ENCODE results near the gene GMEB2. TPM values are rescaled to one million over a fixed set of nuclear protein-coding genes. Genes with fewer than 3 reads are reported as not detected.

GMEB2 gene
- polyA plus RNA-seq, 1 of the 3 experiments (the other 2 are of a cell fraction) = 6.5 TPM

- TF ChIP-seq PBX3 (IDR thresholded peaks at IDR 0.05) (no peak), USF2 (IDR thresholded peaks at IDR 0.05; ENCODE audit: borderline replicate concordance, low read depth, low read length) (no peak), GATA2 (CRISPR knock-in tag; IDR thresholded peaks at IDR 0.05) (no peak), TCF12 (IDR thresholded peaks at IDR 0.05) (no peak), RXRA (IDR thresholded peaks at IDR 0.05; ENCODE audit: borderline replicate concordance, low read depth) (no peak), SIN3A (IDR thresholded peaks at IDR 0.05; ENCODE audit: borderline replicate concordance, low read depth, low read length) (no peak), IRF3 (IDR thresholded peaks at IDR 0.05; ENCODE audit: low read depth, low read length) (no peak)
These were observed 62.7 kb downstream of the GMEB2 start (continued) for GRCh38 chr20:63564036-63564810.

GRCh38 chr20:63563225-63563935 is 63.5 kb downstream of the GMEB2 start:
- no peak overlapping the region for H3K27ac ChIP-seq (ENCODE audit: low read depth in 2 of 2, low read length in 1 of 2)
- no peaks in the 10 kb centered on the region for H4K20me1 ChIP-seq (ENCODE audit: insufficient read depth)
- peaks cover 0 to 35% of the 10 kb centered on the region in 2 experiments for H3K36me3 ChIP-seq (replicated peaks in 1 of 2; ENCODE audit: control insufficient read depth in 1 of 2, insufficient read depth in 2 of 2, low read length in 1 of 2)
- ChIA-PET POLR2A (no interaction called here), CTCF (interaction anchor here (1.1 to 2.5 kb wide), 2 partner anchors 25 to 42 kb away, joined by 3 to 10 read pairs; partner anchors contain the start of genes PPDPF and PTK6)
- H3F3A ChIP-seq (replicated peaks; ENCODE audit: insufficient read depth) = no peaks in the 10 kb centered on the region
- no peak overlapping the region for H3K9ac ChIP-seq
- H3K9me2 ChIP-seq = no peaks in the 10 kb centered on the region
- H3K9me3 ChIP-seq = no peaks in the 10 kb centered on the region
- DNase-seq = no peak
- no peaks in the 10 kb centered on the region for H3K4me1 ChIP-seq (ENCODE audit: control insufficient read depth in 1 of 2, insufficient read depth in 2 of 2, low read depth in 1 of 2, low read length in 1 of 2)
- no peak for TF ChIP-seq CHD2 (IDR thresholded peaks at IDR 0.05; ENCODE audit: low read length, partially characterized antibody)
- TF ChIP-seq JUND (IDR thresholded peaks at IDR 0.05) = no peak
- TF ChIP-seq CTCF (IDR thresholded peaks at IDR 0.05) = no peak
- TF ChIP-seq USF1 (IDR thresholded peaks at IDR 0.05; ENCODE audit: borderline replicate concordance, low read depth) = no peak
- TF ChIP-seq RFX5 (IDR thresholded peaks at IDR 0.05; ENCODE audit: low read length) = no peak
- WGBS (ENCODE audit: low lambda C conversion rate) = 92% methylated on average over 2 of the region's 55 CpGs
- no peak overlapping the region for H3K4me3 ChIP-seq (ENCODE audit: low read depth in 2 of 2, low read length in 1 of 2)
- no peaks in the 10 kb centered on the region for H3K27me3 ChIP-seq (ENCODE audit: insufficient read depth)
- H2AFZ ChIP-seq (ENCODE audit: low read depth) = no peak overlapping the region
- no peaks in the 10 kb centered on the region for H3K79me2 ChIP-seq (ENCODE audit: insufficient read depth)
- no peak overlapping the region for H3K4me2 ChIP-seq
